Uterus (tissue), 2 donors: ENCODE results near the gene ZFP69B.

ENCODE experiments used
- POLR2A ChIP-seq, 2 donors: fragments of 450-650 bp; IDR thresholded peaks; one replicate each; pipeline ENCODE4 v1.6.1; 2016; ENCODE audit warnings: antibody characterized with exemption in 2 of 2, mild to moderate bottlenecking in 1 of 2, moderate library complexity in 1 of 2
- TF ChIP-seq, protein P1 (sequence below), 4 experiments: fragments of 200-600 bp in 2 of 4; fragments of 450-650 bp in 2 of 4; sonication (generic) in 2 of 4; IDR thresholded peaks; one replicate each; pipeline ENCODE4 v1.5.1; 2016 to 2019; ENCODE audit warnings: antibody characterized with exemption in 4 of 4, mild to moderate bottlenecking in 2 of 4, moderate library complexity in 1 of 4

DNA sequence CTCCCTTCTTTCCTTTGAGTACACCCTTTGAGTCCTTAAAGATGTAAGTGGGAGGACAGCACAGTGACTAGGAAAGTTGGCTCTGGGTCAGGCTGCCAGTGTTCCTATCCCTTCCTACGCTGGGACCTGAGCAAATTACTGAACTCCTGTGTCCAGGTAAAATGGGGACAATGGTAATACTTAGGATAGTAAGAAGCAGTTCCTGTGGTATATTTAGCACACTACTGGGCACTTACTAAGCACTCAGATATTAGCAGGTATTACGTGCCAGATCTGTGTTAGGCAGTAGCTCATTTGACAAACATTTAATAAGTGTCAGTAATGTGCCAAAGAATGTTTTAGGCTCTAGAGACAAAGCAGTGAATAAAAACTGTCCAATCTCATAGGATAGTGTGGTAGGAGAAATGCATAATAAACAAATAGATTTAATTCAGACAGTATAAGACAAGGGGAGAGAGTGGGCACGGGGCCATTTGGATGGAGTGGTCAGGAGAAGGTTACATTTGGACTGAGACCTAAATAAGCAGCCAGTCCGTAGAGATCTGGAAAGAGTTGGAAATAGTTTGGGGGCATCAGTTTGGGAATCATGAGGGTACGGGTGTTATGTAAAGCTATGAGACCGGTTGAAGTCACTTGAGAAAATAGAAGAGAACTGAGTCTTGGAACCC, 26.2 kb upstream of the ZFP69B start:
- TF ChIP-seq, protein P1, sequence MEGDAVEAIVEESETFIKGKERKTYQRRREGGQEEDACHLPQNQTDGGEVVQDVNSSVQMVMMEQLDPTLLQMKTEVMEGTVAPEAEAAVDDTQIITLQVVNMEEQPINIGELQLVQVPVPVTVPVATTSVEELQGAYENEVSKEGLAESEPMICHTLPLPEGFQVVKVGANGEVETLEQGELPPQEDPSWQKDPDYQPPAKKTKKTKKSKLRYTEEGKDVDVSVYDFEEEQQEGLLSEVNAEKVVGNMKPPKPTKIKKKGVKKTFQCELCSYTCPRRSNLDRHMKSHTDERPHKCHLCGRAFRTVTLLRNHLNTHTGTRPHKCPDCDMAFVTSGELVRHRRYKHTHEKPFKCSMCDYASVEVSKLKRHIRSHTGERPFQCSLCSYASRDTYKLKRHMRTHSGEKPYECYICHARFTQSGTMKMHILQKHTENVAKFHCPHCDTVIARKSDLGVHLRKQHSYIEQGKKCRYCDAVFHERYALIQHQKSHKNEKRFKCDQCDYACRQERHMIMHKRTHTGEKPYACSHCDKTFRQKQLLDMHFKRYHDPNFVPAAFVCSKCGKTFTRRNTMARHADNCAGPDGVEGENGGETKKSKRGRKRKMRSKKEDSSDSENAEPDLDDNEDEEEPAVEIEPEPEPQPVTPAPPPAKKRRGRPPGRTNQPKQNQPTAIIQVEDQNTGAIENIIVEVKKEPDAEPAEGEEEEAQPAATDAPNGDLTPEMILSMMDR (IDR thresholded peaks at IDR 0.05), result no peak
- no peak for TF ChIP-seq POLR2A (IDR thresholded peaks at IDR 0.05)
